ENCODE measurements around the gene DHX15. TPM values are rescaled to one million over a fixed set of nuclear protein-coding genes. Genes with fewer than 3 reads are reported as not detected.

DHX15 gene
- total and polyA plus RNA-seq, 10 of the 15 experiments (the other 5 are each of a cell fraction or from before 2014, with no cell fraction given): 166 to 269 (median 184) TPM

- H3K27ac ChIP-seq (ENCODE audit: control insufficient read depth, insufficient read depth): no peak overlapping the region
- H4K20me1 ChIP-seq (ENCODE audit: control insufficient read depth, insufficient read depth): peaks cover 13% of the 10 kb centered on the region
- H3K9ac ChIP-seq (ENCODE audit: control insufficient read depth, insufficient read depth, low read length): no peak overlapping the region
- H3K4me3 ChIP-seq: no peak overlapping the region
- H2AFZ ChIP-seq (ENCODE audit: control insufficient read depth, low read depth, low read length): no peak overlapping the region
- 97% methylated on average over 2 of the region's 2 CpGs for WGBS (ENCODE audit: insufficient coverage, insufficient replicate concordance, low lambda C conversion rate, missing lambda C conversion rate)
- no peaks in the 10 kb centered on the region for H3K27me3 ChIP-seq (replicated peaks in 1 of 2; ENCODE audit: control insufficient read depth in 2 of 2, insufficient read depth in 2 of 2, low read length in 1 of 2)
- intact Hi-C loops (cut with micrococcal nuclease; ENCODE audit: unreplicated experiment): loop anchor here (1.0 kb wide), 1 partner anchor 7 kb away; no protein-coding TSS in a partner anchor
- peaks cover 4 to 28% of the 10 kb centered on the region in 2 experiments for H3K36me3 ChIP-seq (ENCODE audit: control insufficient read depth in 2 of 2, insufficient read depth in 2 of 2, low read length in 1 of 2)
- FAIRE-seq (no peak), DNase-seq (ENCODE audit: low read depth, low spot score) (no peak), ATAC-seq (no peak)
- POLR2A ChIA-PET: interaction anchor here (0.7 to 1.3 kb wide), 2 partner anchors 10 to 15 kb away, joined by 3 read pairs; partner anchors contain the start of gene DHX15
- CTCF ChIA-PET: interaction anchor here (1.1 kb wide), 2 partner anchors 13 to 19 kb away, joined by 4 to 8 read pairs; no protein-coding TSS in a partner anchor
- no peak overlapping the region for H3K4me2 ChIP-seq (ENCODE audit: control insufficient read depth, insufficient read depth)
- RAD21 ChIA-PET (ENCODE audit: unreplicated experiment): no interaction called here
- SMC1A ChIA-PET (ENCODE audit: uncharacterized antibody, unreplicated experiment): interaction anchor here (0.9 to 2.8 kb wide), 5 partner anchors 11 to 44 kb away, joined by 3 to 23 read pairs (median 4); no protein-coding TSS in a partner anchor
- peaks cover 3% of the 10 kb centered on the region for H3K4me1 ChIP-seq (ENCODE audit: control insufficient read depth, insufficient read depth, low read length)
- in situ Hi-C loops (cut with MboI): loop anchor here (25.0 kb wide), 1 partner anchor 818 kb away; the partner anchor contains the start of gene ANAPC4
- BruUV-seq (replicated peaks): no TSS peak
- H3K79me2 ChIP-seq (ENCODE audit: control insufficient read depth, insufficient read depth, low read length): peaks cover 90% of the 10 kb centered on the region
- H3K9me3 ChIP-seq (replicated peaks; ENCODE audit: control insufficient read depth, insufficient read depth, low read length): no peaks in the 10 kb centered on the region; the same call in none of the 3 replicates
- no peak for TF ChIP-seq JUNB (IDR thresholded peaks at IDR 0.05)
- TF ChIP-seq SIN3A (IDR thresholded peaks at IDR 0.05; ENCODE audit: low read depth, low read length): no peak
- TF ChIP-seq CBX3 (IDR thresholded peaks at IDR 0.05; ENCODE audit: borderline replicate concordance, low read depth): no peak
- no peak for TF ChIP-seq REST (IDR thresholded peaks at IDR 0.05; ENCODE audit: low read depth, low read length)
- TF ChIP-seq TCF7 (IDR thresholded peaks at IDR 0.05; ENCODE audit: borderline replicate concordance): no peak
- TF ChIP-seq GATAD2B (conservative IDR thresholded peaks at IDR 0.05; ENCODE audit: low read depth): no peak
- TF ChIP-seq SIX5 (IDR thresholded peaks at IDR 0.05; ENCODE audit: low read depth, low read length, severe bottlenecking): no peak
- no peak for TF ChIP-seq NFIC (IDR thresholded peaks at IDR 0.05; ENCODE audit: low read depth, low read length)
- TF ChIP-seq TCF12 (IDR thresholded peaks at IDR 0.05; ENCODE audit: low read depth, low read length): no peak
- no peak for TF ChIP-seq YBX1 (IDR thresholded peaks at IDR 0.05)
- TF ChIP-seq, protein P1, sequence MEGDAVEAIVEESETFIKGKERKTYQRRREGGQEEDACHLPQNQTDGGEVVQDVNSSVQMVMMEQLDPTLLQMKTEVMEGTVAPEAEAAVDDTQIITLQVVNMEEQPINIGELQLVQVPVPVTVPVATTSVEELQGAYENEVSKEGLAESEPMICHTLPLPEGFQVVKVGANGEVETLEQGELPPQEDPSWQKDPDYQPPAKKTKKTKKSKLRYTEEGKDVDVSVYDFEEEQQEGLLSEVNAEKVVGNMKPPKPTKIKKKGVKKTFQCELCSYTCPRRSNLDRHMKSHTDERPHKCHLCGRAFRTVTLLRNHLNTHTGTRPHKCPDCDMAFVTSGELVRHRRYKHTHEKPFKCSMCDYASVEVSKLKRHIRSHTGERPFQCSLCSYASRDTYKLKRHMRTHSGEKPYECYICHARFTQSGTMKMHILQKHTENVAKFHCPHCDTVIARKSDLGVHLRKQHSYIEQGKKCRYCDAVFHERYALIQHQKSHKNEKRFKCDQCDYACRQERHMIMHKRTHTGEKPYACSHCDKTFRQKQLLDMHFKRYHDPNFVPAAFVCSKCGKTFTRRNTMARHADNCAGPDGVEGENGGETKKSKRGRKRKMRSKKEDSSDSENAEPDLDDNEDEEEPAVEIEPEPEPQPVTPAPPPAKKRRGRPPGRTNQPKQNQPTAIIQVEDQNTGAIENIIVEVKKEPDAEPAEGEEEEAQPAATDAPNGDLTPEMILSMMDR (IDR thresholded peaks at IDR 0.05 in 2 of 3, conservative IDR thresholded peaks at IDR 0.05 in 1 of 3; ENCODE audit: control insufficient read depth in 2 of 3, extremely low read depth in 1 of 3, insufficient read depth in 1 of 3, low read depth in 3 of 3, low read length in 3 of 3): no peak
- no peak for TF ChIP-seq CBFB (IDR thresholded peaks at IDR 0.05; ENCODE audit: low read depth)
- TF ChIP-seq SUZ12 (IDR thresholded peaks at IDR 0.05; ENCODE audit: unreplicated experiment): no peak
- no peak for TF ChIP-seq IKZF2 (IDR thresholded peaks at IDR 0.05)
- TF ChIP-seq STAT1 (conservative IDR thresholded peaks at IDR 0.05): no peak
- no peak for TF ChIP-seq PBX3 (IDR thresholded peaks at IDR 0.05; ENCODE audit: insufficient replicate concordance, low read depth, low read length)
Measured at GRCh38 chr4:24569662-24570061, 14.7 kb downstream of the DHX15 start.
